IPS-NIHi11 (cell line): ENCODE data around the gene CPA5.

Experiments
- DNase-seq: peaks from one replicate; pipeline ENCODE4 v3.0.0; 2012; ENCODE audit warnings: mixed read lengths, low spot score

CPA5 gene

GRCh38 chr7:130379532-130379920 lies 34.9 kb downstream of the CPA5 start:
- no peak for DNase-seq

- no peak for DNase-seq
These were observed 35.6 kb downstream of the CPA5 start, which contains the start of gene CPA1 for GRCh38 chr7:130379921-130380860. CPA1 (plus strand) TSS chr7:130380494; CDS start chr7:130380521, 27 bp downstream.

GRCh38 chr7:130380861-130381455 lies 36.3 kb downstream of the CPA5 start:
- no peak for DNase-seq

- peak; percentile 53 for DNase-seq
These were observed 37.1 kb downstream of the CPA5 start for GRCh38 chr7:130381468-130382312.

GRCh38 chr7:130383187-130383980 lies 38.8 kb downstream of the CPA5 start:
- no peak for DNase-seq

- no peak for DNase-seq
These were observed 39.8 kb downstream of the CPA5 start for GRCh38 chr7:130384371-130384801.

GRCh38 chr7:130384841-130385599 lies 40.4 kb downstream of the CPA5 start:
- DNase-seq: no peak

- no peak for DNase-seq
These were observed 41.0 kb downstream of the CPA5 start for GRCh38 chr7:130385600-130386066.

GRCh38 chr7:130386876-130387275 lies 42.3 kb downstream of the CPA5 start:
- DNase-seq: no peak

- DNase-seq: no peak
These were observed 42.7 kb downstream of the CPA5 start for GRCh38 chr7:130387306-130387627.

GRCh38 chr7:130387628-130388403 lies 43.2 kb downstream of the CPA5 start:
- no peak for DNase-seq

GRCh38 chr7:130388671-130389070 lies 44.1 kb downstream of the CPA5 start:
- DNase-seq: no peak

- DNase-seq: no peak
These were observed 45.9 kb downstream of the CPA5 start for GRCh38 chr7:130390486-130390885.

- no peak for DNase-seq
These were observed 48.5 kb downstream of the CPA5 start for GRCh38 chr7:130393101-130393561.

GRCh38 chr7:130393841-130394411 lies 49.3 kb downstream of the CPA5 start:
- DNase-seq: no peak

- no peak for DNase-seq
These were observed 50.0 kb downstream of the CPA5 start for GRCh38 chr7:130394421-130395195.

GRCh38 chr7:130395421-130395820 lies 50.8 kb downstream of the CPA5 start:
- DNase-seq: no peak

- DNase-seq: no peak
These were observed 51.5 kb downstream of the CPA5 start for GRCh38 chr7:130396109-130396508.
